Breast epithelium (tissue), 4 donors: ENCODE results near the gene POU3F3. TPM values are rescaled to one million over a fixed set of nuclear protein-coding genes. Genes with fewer than 3 reads are reported as not detected.

Experiments
- DNase-seq, 2 donors: peaks; one replicate each; pipeline ENCODE4 v3.0.0-alpha.2; 2019; ENCODE audit warnings: low spot score in 2 of 2
- H3K27ac ChIP-seq, 2 donors: fragments of 200-600 bp; sonication (generic) in 1 of 2; one replicate each; pipeline ENCODE4 v1.5.1; 2016 to 2019; ENCODE audit warnings: mild to moderate bottlenecking in 1 of 2
- H3K27me3 ChIP-seq, 2 donors: fragments of 200-600 bp; sonication (generic) in 1 of 2; one replicate each; pipeline versions ENCODE4 v1.5.1 to v1.6.0; 2017 to 2019; ENCODE audit warnings: control low read depth in 1 of 2, mild to moderate bottlenecking in 1 of 2
- H3K36me3 ChIP-seq: fragments of 200-600 bp; one replicate; pipeline ENCODE4 v1.5.1; 2019
- H3K4me1 ChIP-seq, 2 donors: fragments of 200-600 bp; sonication (generic); one replicate each; pipeline ENCODE4 v1.5.1; 2016 to 2019; ENCODE audit warnings: control low read depth in 1 of 2
- H3K4me3 ChIP-seq, 3 donors: fragments of 200-600 bp; sonication (generic); 1 replicate in 2 of 3; 2 replicates in 1 of 3; pipeline ENCODE4 v1.5.1; 2016 to 2019; ENCODE audit warnings: mild to moderate bottlenecking in 3 of 3, moderate library complexity in 2 of 3
- H3K9me3 ChIP-seq, 2 donors: fragments of 200-600 bp; sonication (generic) in 1 of 2; one replicate each; pipeline ENCODE4 v1.5.1; 2016 to 2019; ENCODE audit warnings: control low read depth in 1 of 2
- CTCF ChIP-seq, 3 donors: fragments of 450-650 bp; IDR thresholded peaks; one replicate each; pipeline ENCODE4 v1.5.1; 2016 to 2017; ENCODE audit warnings: antibody characterized with exemption in 3 of 3, mild to moderate bottlenecking in 3 of 3, moderate library complexity in 3 of 3
- POLR2A ChIP-seq: fragments of 450-650 bp; IDR thresholded peaks from one replicate; pipeline ENCODE4 v1.6.1; 2016; ENCODE audit warnings: antibody characterized with exemption, mild to moderate bottlenecking, moderate library complexity
- POLR2AphosphoS5 ChIP-seq, 3 donors: sonication (generic); formaldehyde crosslinking; IDR thresholded peaks; one replicate each; pipeline ENCODE4 v1.6.1; 2017; ENCODE audit warnings: antibody characterized with exemption in 3 of 3
- intact Hi-C: fragments of 100-400 bp; cut with DNase I; formaldehyde crosslinking; loops from one replicate; pipeline ENCODE4 v1.15.1; 2023; ENCODE audit warnings: low total_unique reads
- total RNA-seq, 3 donors: library from RNA; depleted of rRNA; stranded (reverse); fragments of >200 nt; gene quantifications; one replicate each; pipeline ENCODE4 v1.1.0, GENCODE V29; 2016

The POU3F3 gene
- total RNA-seq, 3 donors from 2014 or later = 0.32 to 3.4 (median 0.98) TPM

GRCh38 chr2:104876606-104877570, 23.0 kb downstream of the POU3F3 start:
- intact Hi-C loops = no loop called here
- TF ChIP-seq POLR2A (no peak), POLR2AphosphoS5 (IDR thresholded peaks at IDR 0.05) (no peak), CTCF (IDR thresholded peaks at IDR 0.05) (no peak)
- DNase-seq = no peak
- H3K9me3 ChIP-seq = no peaks in the 10 kb centered on the region
- no peaks in the 10 kb centered on the region for H3K36me3 ChIP-seq
- no peak overlapping the region for H3K27ac ChIP-seq
- peaks cover 0 to 6% of the 10 kb centered on the region in 2 donors for H3K4me1 ChIP-seq
- peaks cover 0 to 36% of the 10 kb centered on the region in 2 donors for H3K27me3 ChIP-seq
- H3K4me3 ChIP-seq = no peak overlapping the region

GRCh38 chr2:104878863-104879512, 25.1 kb downstream of the POU3F3 start:
- Histone ChIP-seq H3K4me3 (no peak overlapping the region), H3K9me3 (no peaks in the 10 kb centered on the region), H3K27ac (no peak overlapping the region), H3K36me3 (no peaks in the 10 kb centered on the region), H3K4me1 (no peaks in the 10 kb centered on the region), H3K27me3 (peaks cover 0 to 38% of the 10 kb centered on the region in 2 donors)
- TF ChIP-seq CTCF (IDR thresholded peaks at IDR 0.05) (no peak), POLR2A (no peak), POLR2AphosphoS5 (IDR thresholded peaks at IDR 0.05) (no peak)
- no peak for DNase-seq
- intact Hi-C loops = no loop called here

GRCh38 chr2:104880076-104880475, 26.2 kb downstream of the POU3F3 start:
- Histone ChIP-seq H3K27ac (no peak overlapping the region), H3K4me1 (no peaks in the 10 kb centered on the region), H3K36me3 (no peaks in the 10 kb centered on the region), H3K4me3 (no peak overlapping the region), H3K9me3 (no peaks in the 10 kb centered on the region), H3K27me3 (peaks cover 0 to 49% of the 10 kb centered on the region in 2 donors)
- DNase-seq = no peak
- no peak for TF ChIP-seq POLR2AphosphoS5 (IDR thresholded peaks at IDR 0.05)
- TF ChIP-seq POLR2A = no peak
- TF ChIP-seq CTCF (IDR thresholded peaks at IDR 0.05) = no peak
- intact Hi-C loops = no loop called here

GRCh38 chr2:104883357-104883756, 29.4 kb downstream of the POU3F3 start:
- Histone ChIP-seq H3K27me3 (peaks cover 0 to 47% of the 10 kb centered on the region in 2 donors), H3K27ac (no peak overlapping the region), H3K9me3 (no peaks in the 10 kb centered on the region), H3K4me3 (no peak overlapping the region), H3K36me3 (no peaks in the 10 kb centered on the region), H3K4me1 (no peaks in the 10 kb centered on the region)
- intact Hi-C loops = no loop called here
- TF ChIP-seq CTCF (IDR thresholded peaks at IDR 0.05) = no peak
- no peak for TF ChIP-seq POLR2AphosphoS5 (IDR thresholded peaks at IDR 0.05)
- no peak for TF ChIP-seq POLR2A
- no peak for DNase-seq
